K562 (cell line): Measurements from ENCODE around the gene GBA2. TPM values are rescaled to one million over a fixed set of nuclear protein-coding genes. Genes with fewer than 3 reads are reported as not detected.

Source experiments
- CHD7 ChIP-seq: fragments of 200-600 bp; sonication (generic); IDR thresholded peaks from one replicate; pipeline ENCODE4 v1.6.1; 2012; ENCODE audit warnings: mild to moderate bottlenecking, low read depth, low read length, inconsistent platforms
- KDM1A ChIP-seq, 2 experiments: fragments of 450-650 bp; IDR thresholded peaks; 2 replicates each; pipeline ENCODE4 v1.6.1; 2016; ENCODE audit warnings: mild to moderate bottlenecking in 2 of 2
- MYBL2 ChIP-seq, 2 experiments: fragments of 450-650 bp in 1 of 2; sonication (generic) in 1 of 2; formaldehyde crosslinking in 1 of 2; IDR thresholded peaks; 2 replicates each; pipeline versions ENCODE4 v1.6.1 to v1.8.1; 2017 to 2022; ENCODE audit warnings: borderline replicate concordance in 1 of 2, inconsistent platforms in 1 of 2, low read depth in 1 of 2, mild to moderate bottlenecking in 1 of 2, missing genetic modification reagents in 1 of 2, moderate library complexity in 1 of 2
- NKRF ChIP-seq: fragments of 450-650 bp; IDR thresholded peaks from 2 replicates; pipeline ENCODE4 v1.6.1; 2016; ENCODE audit warnings: borderline replicate concordance
- RCOR1 ChIP-seq, 2 experiments: IDR thresholded peaks; 2 replicates each; pipeline ENCODE4 v1.6.1; 2012; ENCODE audit warnings: low read depth in 2 of 2, low read length in 2 of 2, borderline replicate concordance in 1 of 2, improper control_type of control experiment in 1 of 2
- SMARCB1 ChIP-seq: IDR thresholded peaks from 2 replicates; pipeline ENCODE4 v1.6.1; 2011; ENCODE audit warnings: improper control_type of control experiment, low read depth; ENCODE audit not compliant: insufficient read length
- SPI1 ChIP-seq: IDR thresholded peaks from 2 replicates; pipeline ENCODE4 v1.6.1; 2011; ENCODE audit warnings: low read depth, low read length, control low read depth, borderline replicate concordance
- TEAD2 ChIP-seq: fragments of 450-650 bp; IDR thresholded peaks from 2 replicates; pipeline ENCODE4 v1.6.1; 2016; ENCODE audit warnings: missing genetic modification characterization, control low read depth, missing compliant biosample characterization
- polyA plus RNA-seq, 8 experiments: library from polyadenylated mRNA; depleted of rRNA in 4 of 8; stranded (reverse) in 5 of 8; unstranded in 3 of 8; fragments of >200 nt; fragmentation: Nextera tagmentation in 2 of 8; fragmentation: Illumina TruSeq in 1 of 8; extraction: Ambion mirVana in 2 of 8; extraction: Trizol in 1 of 8; gene quantifications; 2 replicates each; pipeline versions ENCODE4 v1.2.1 to v1.2.3, GENCODE V29; 2011 to 2014; ENCODE audit warnings: inconsistent platforms in 1 of 8, missing spikeins in 1 of 8
- total RNA-seq, 7 experiments: library from RNA; depleted of rRNA in 6 of 7; stranded (reverse); fragments of >200 nt in 6 of 7; fragmentation: Illumina TruSeq in 2 of 7; extraction: Trizol in 2 of 7; gene quantifications; 2 replicates each; pipeline versions ENCODE4 v1.2.1 to v1.2.3, GENCODE V29; 2011 to 2021; ENCODE audit warnings: low replicate concordance in 1 of 7
- TF ChIP-seq, protein P1 (sequence below): fragments of 450-650 bp; IDR thresholded peaks from 2 replicates; pipeline ENCODE4 v1.6.1; 2016; ENCODE audit warnings: low read depth, mild to moderate bottlenecking, moderate library complexity

The GBA2 gene
- total and polyA plus RNA-seq, 9 of the 15 experiments (the other 6 are each of a cell fraction or from before 2014, with no cell fraction given), result 14.1 to 60.4 (median 32.1) TPM

DNA sequence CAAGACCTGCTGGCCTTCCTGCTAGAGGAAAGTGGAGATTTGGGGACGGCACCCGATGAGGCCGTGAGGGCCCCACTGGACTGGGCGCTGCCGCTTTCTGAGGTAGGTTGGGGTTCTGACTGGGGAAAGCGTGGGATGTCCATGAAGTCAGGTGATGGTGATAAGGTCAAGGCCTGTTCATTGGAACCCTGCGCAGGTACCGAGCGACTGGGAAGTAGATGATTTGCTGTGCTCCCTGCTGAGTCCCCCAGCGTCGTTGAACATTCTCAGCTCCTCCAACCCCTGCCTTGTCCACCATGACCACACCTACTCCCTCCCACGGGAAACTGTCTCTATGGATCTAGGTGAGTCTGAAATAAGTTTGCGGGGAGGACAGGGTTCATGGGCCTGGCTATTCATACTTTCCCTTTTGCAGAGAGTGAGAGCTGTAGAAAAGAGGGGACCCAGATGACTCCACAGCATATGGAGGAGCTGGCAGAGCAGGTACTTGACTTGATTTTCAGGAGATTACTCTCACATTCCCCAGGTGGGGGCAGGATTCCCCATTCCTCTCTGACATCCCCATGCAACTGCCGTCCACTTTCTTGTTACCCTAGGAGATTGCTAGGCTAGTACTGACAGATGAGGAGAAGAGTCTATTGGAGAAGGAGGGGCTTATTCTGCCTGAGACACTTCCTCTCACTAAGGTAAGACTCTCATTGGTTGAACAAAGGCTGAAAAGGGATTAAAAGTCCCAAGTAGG lies 16.1 kb downstream of the GBA2 start (continued):
- TF ChIP-seq NKRF, result peak; percentile 55; the same call in 1 of the 2 replicates
- peak; percentile 51; the same call in 1 of the 2 replicates for TF ChIP-seq TEAD2
- TF ChIP-seq SPI1, result peak; percentile 76
- TF ChIP-seq CHD7, result no peak
- TF ChIP-seq KDM1A (IDR thresholded peaks at IDR 0.05), result no peak
- no peak for TF ChIP-seq MYBL2 (IDR thresholded peaks at IDR 0.05; ENCODE audit: low read depth)
- TF ChIP-seq MYBL2 (CRISPR knock-in tag; IDR thresholded peaks at IDR 0.05; ENCODE audit: borderline replicate concordance), result no peak
- no peak for TF ChIP-seq SMARCB1
- no peak for TF ChIP-seq RCOR1 (IDR thresholded peaks at IDR 0.05; ENCODE audit: borderline replicate concordance in 1 of 2, low read depth in 2 of 2, low read length in 2 of 2)
- TF ChIP-seq, protein P1, sequence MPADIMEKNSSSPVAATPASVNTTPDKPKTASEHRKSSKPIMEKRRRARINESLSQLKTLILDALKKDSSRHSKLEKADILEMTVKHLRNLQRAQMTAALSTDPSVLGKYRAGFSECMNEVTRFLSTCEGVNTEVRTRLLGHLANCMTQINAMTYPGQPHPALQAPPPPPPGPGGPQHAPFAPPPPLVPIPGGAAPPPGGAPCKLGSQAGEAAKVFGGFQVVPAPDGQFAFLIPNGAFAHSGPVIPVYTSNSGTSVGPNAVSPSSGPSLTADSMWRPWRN, result no peak
